Fibroblast of the aortic adventitia (primary cell): Measurements from ENCODE around the gene THRAP3. TPM values are rescaled to one million over a fixed set of nuclear protein-coding genes. Genes with fewer than 3 reads are reported as not detected.

Source experiments
- DNase-seq: peaks from one replicate; pipeline ENCODE4 v3.0.0-alpha.2; 2010; ENCODE audit warnings: low read depth
- H3K4me3 ChIP-seq: 2 replicates; pipeline ENCODE4 v1.5.1; 2011; ENCODE audit warnings: low read depth, mild to moderate bottlenecking, control low read depth, low read length, moderate library complexity
- total RNA-seq: library from RNA; depleted of rRNA; stranded (reverse); fragments of >200 nt; gene quantifications from 2 replicates; pipeline ENCODE4 v1.2.3, GENCODE V29; 2012; ENCODE audit warnings: low replicate concordance
- TF ChIP-seq, protein P1 (sequence below): IDR thresholded peaks from 2 replicates; pipeline ENCODE4 v1.5.1; 2011; ENCODE audit warnings: mild to moderate bottlenecking, low read length, control low read depth, inconsistent platforms; ENCODE audit not compliant: insufficient read depth

The THRAP3 gene
- total RNA-seq, 1 donor, result 130 TPM

GRCh38 chr1:36199934-36200741 is 24.1 kb upstream of the THRAP3 start:
- peak; percentile 59 for DNase-seq
- no peak overlapping the region for H3K4me3 ChIP-seq
- TF ChIP-seq, protein P1, sequence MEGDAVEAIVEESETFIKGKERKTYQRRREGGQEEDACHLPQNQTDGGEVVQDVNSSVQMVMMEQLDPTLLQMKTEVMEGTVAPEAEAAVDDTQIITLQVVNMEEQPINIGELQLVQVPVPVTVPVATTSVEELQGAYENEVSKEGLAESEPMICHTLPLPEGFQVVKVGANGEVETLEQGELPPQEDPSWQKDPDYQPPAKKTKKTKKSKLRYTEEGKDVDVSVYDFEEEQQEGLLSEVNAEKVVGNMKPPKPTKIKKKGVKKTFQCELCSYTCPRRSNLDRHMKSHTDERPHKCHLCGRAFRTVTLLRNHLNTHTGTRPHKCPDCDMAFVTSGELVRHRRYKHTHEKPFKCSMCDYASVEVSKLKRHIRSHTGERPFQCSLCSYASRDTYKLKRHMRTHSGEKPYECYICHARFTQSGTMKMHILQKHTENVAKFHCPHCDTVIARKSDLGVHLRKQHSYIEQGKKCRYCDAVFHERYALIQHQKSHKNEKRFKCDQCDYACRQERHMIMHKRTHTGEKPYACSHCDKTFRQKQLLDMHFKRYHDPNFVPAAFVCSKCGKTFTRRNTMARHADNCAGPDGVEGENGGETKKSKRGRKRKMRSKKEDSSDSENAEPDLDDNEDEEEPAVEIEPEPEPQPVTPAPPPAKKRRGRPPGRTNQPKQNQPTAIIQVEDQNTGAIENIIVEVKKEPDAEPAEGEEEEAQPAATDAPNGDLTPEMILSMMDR, result no peak

- TF ChIP-seq, protein P1, result no peak
- DNase-seq, result no peak
Measured at GRCh38 chr1:36203027-36203553, 21.2 kb upstream of the THRAP3 start.

GRCh38 chr1:36203554-36204346 is 20.5 kb upstream of the THRAP3 start:
- DNase-seq, result no peak
- TF ChIP-seq, protein P1, result no peak

More at GRCh38 chr1:36203027-36203553, 21.2 kb upstream of the THRAP3 start:
- H3K4me3 ChIP-seq, result no peak overlapping the region

DNA sequence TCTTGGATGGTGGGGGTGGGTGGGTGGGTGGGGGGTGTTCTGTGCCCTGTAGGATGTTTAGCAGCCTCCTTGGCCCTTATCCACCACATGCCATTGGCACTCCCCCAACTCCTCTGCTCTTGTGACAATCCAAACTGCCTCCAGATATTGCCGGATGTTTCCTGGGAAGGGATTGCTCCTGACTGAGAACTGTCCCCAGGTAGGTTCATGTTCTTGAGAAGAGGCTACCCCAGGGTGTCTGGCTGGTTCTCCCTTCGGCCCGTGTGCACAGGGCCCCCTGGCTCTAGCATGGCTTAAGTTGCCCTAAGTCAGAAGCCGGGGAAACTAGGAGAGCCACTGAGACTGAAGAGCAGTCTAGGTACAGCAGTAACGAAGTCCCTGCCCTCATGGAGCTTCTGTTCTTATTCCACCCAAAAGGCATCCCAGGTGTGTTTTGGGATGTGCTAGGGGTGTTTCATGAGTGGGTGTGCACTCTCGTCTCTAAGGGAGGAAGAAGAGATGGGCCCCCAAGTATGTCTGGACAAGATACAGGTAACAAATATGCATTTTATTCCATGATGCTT is 19.8 kb upstream of the THRAP3 start:
- TF ChIP-seq, protein P1, result no peak
- DNase-seq, result no peak
- no peak overlapping the region for H3K4me3 ChIP-seq

More at GRCh38 chr1:36203554-36204346, 20.5 kb upstream of the THRAP3 start:
- H3K4me3 ChIP-seq, result no peak overlapping the region

DNA sequence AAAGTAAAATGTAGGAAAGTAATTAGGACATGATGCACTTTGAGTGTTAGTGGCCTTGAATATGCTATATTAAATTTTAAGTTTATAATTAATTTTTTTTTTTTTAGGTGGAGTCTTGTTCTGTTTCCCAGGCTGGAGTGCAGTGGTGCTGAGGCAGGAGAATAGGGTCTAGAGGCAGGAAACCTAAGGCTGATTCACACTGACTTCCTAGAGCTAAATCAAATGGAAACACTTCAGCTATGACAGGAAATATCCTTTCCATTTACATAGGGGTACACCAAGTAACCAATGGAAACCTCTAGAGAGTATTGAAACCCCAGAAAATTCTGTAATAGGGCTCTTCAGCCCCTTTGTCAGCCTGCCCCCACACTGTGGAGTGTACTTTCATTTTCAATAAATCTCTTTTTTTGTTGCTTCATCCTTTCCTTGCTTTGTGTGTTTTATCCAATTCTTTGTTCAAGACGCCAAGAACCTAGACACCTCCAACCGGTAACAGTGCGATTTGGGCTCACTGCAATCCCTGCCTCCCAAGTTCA is 17.9 kb upstream of the THRAP3 start:
- no peak overlapping the region for H3K4me3 ChIP-seq
- TF ChIP-seq, protein P1, result no peak
- no peak for DNase-seq

DNA sequence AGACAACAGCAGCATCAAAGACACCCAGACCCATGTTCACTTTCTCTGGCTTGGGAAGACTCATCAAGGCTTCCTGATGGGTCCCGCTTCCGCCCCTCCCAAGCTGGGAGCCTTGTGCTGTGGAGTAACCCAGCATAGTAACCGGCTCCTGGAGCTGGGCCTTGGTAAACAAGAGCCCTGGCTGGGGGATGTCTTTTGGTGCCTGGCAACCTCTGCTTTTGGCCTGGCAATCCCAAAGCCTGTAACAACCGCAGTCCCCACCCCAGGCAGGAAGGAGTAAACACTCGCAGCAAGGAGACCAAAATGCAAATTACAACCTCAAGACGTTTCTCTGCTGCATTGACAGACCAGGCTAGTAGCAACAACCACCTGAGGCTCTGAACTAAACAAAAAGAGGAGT is 16.9 kb upstream of the THRAP3 start:
- DNase-seq, result peak; percentile 92
- no peak overlapping the region for H3K4me3 ChIP-seq
- TF ChIP-seq, protein P1, result no peak
